Measurements from ENCODE around the gene GPRIN3. TPM values are rescaled to one million over a fixed set of nuclear protein-coding genes. Genes with fewer than 3 reads are reported as not detected.

The GPRIN3 gene
- total RNA-seq, 1 experiment from 2014 or later = 0.48 TPM

GRCh38 chr4:89356086-89356485 lies 48.5 kb upstream of the GPRIN3 start:
- H3K27ac Mint-ChIP-seq = no peak overlapping the region
- H3K23me2 ChIP-seq (ENCODE audit: insufficient read length, low read depth, low read length, poor library complexity, severe bottlenecking) = no peaks in the 10 kb centered on the region
- no peak overlapping the region for H3K9ac ChIP-seq (ENCODE audit: extremely low read depth, insufficient read length, low read length)
- no peak overlapping the region for H3K4ac ChIP-seq (ENCODE audit: low read depth, low read length)
- no peak overlapping the region for H3K27ac ChIP-seq (ENCODE audit: insufficient read length, low read depth, low read length)
- WGBS (ENCODE audit: extremely low coverage, insufficient read length, low lambda C conversion rate) = no CpG with 5 or more reads among the region's 1 CpG
- no peak overlapping the region for H3K4me3 Mint-ChIP-seq
- no peak overlapping the region for H4K5ac ChIP-seq (ENCODE audit: insufficient read length, low read depth, low read length)
- H3K4me1 Mint-ChIP-seq = no peaks in the 10 kb centered on the region
- no peak overlapping the region for H2BK5ac ChIP-seq (ENCODE audit: insufficient read length, low read length)
- H4K91ac ChIP-seq (ENCODE audit: insufficient read length, low read depth, low read length) = no peak overlapping the region
- no peak overlapping the region for H4K8ac ChIP-seq (replicated peaks; ENCODE audit: insufficient read length, low read depth, low read length)
- no peak overlapping the region for H3K14ac ChIP-seq (ENCODE audit: insufficient read depth, low read length)
- H2AFZ ChIP-seq (ENCODE audit: low read length) = no peak overlapping the region
- H3K9me3 ChIP-seq (ENCODE audit: control insufficient read depth, low read depth, low read length) = no peaks in the 10 kb centered on the region
- H3K18ac ChIP-seq (ENCODE audit: insufficient read length, low read depth, low read length) = no peak overlapping the region
- no peaks in the 10 kb centered on the region for H3K36me3 Mint-ChIP-seq (ENCODE audit: insufficient read depth in 1 of 3, low read depth in 3 of 3)
- no peaks in the 10 kb centered on the region for H3K79me2 ChIP-seq (ENCODE audit: insufficient read depth, low read length)
- H3K4me1 ChIP-seq (ENCODE audit: insufficient read depth, low read length) = no peaks in the 10 kb centered on the region
- H3K27me3 Mint-ChIP-seq (ENCODE audit: low read depth) = peaks cover 26% of the 10 kb centered on the region
- H2BK15ac ChIP-seq (ENCODE audit: low read depth, low read length) = no peak overlapping the region
- H2BK12ac ChIP-seq (ENCODE audit: insufficient read length, low read depth, low read length) = no peak overlapping the region
- H2AK5ac ChIP-seq (ENCODE audit: insufficient read length, low read length) = no peak overlapping the region
- no peak overlapping the region for H3K23ac ChIP-seq (ENCODE audit: insufficient read length, low read depth, low read length)
- no peak for DNase-seq
- no peak for TF ChIP-seq CTCF (conservative IDR thresholded peaks at IDR 0.05)
- no peaks in the 10 kb centered on the region for H4K20me1 ChIP-seq (ENCODE audit: control insufficient read depth, insufficient read depth, insufficient read length)
- no peaks in the 10 kb centered on the region for H3K79me1 ChIP-seq (ENCODE audit: insufficient read depth, low read depth, low read length, poor library complexity, severe bottlenecking)
- no peaks in the 10 kb centered on the region for H3K27me3 ChIP-seq (ENCODE audit: insufficient read depth, low read length)
- no peak overlapping the region for H3K4me2 ChIP-seq (ENCODE audit: insufficient read depth, insufficient read length, low read length)
- H3T11ph ChIP-seq (ENCODE audit: low read length) = no peak overlapping the region
- no peaks in the 10 kb centered on the region for H3K9me3 Mint-ChIP-seq
- H2BK20ac ChIP-seq (ENCODE audit: low read depth, low read length, poor library complexity, severe bottlenecking) = no peak overlapping the region
- H3K56ac ChIP-seq (ENCODE audit: insufficient read length, low read depth, low read length) = no peak overlapping the region
- H2BK120ac ChIP-seq (ENCODE audit: low read depth, low read length, poor library complexity, severe bottlenecking) = no peak overlapping the region

Data from H9 (cell line).